Measurements from ENCODE around the gene MYLK4. TPM values are rescaled to one million over a fixed set of nuclear protein-coding genes. Genes with fewer than 3 reads are reported as not detected.

MYLK4 gene
- total and polyA plus RNA-seq, 5 donors from 2014 or later = 0.20 to 0.91 (median 0.37) TPM; not detected in 2

GRCh38 chr6:2615251-2615650 is 135.5 kb downstream of the MYLK4 start:
- Mint-ChIP-seq H3K9me3 (peaks cover 0 to 8% (median 2%) of the 10 kb centered on the region in 7 donors), H3K4me3 (no peak overlapping the region), H3K27ac (no peak overlapping the region), H3K36me3 (no peaks in the 10 kb centered on the region), H3K27me3 (peaks cover 40% of the 10 kb centered on the region), H3K4me1 (no peaks in the 10 kb centered on the region)
- H3K4me1 ChIP-seq (ENCODE audit: control insufficient read depth, insufficient read depth, low read length, poor library complexity, severe bottlenecking) = no peaks in the 10 kb centered on the region
- no peak overlapping the region for H3K4me3 ChIP-seq (ENCODE audit: low read depth, low read length)
- H3K36me3 ChIP-seq (ENCODE audit: control insufficient read depth, insufficient read depth, low read length) = no peaks in the 10 kb centered on the region
- DNase-seq (no peak), ATAC-seq (ENCODE audit: low read depth in 2 of 2) (no peak)
- H3K27me3 ChIP-seq (ENCODE audit: control insufficient read depth, insufficient read depth, low read length) = peaks cover 8% of the 10 kb centered on the region
- H3K27ac ChIP-seq (ENCODE audit: insufficient read depth, low read length, poor library complexity, severe bottlenecking) = no peak overlapping the region
- peaks cover 0 to 3% of the 10 kb centered on the region in 2 experiments for H3K9me3 ChIP-seq (ENCODE audit: control insufficient read depth in 2 of 2, low read length in 2 of 2)

DNA sequence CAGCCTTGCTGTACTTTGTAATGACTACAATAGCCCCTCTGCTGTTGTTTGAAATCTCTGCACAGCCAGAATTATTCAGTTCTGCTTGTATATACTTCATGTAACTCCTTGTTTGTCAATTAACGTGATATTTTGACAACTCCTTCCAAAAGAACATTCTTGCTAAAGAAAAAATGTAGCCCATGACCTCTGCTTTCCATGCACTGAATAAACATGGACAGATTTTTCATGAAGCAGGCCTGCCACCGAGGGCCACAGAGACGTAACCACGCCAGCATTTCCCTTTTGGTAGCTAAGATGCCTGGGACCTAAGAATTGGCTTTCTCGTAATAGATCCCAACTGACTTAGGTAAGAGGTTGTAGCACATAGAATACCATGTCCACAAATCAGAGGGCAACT is 135.9 kb downstream of the MYLK4 start:
- no peak overlapping the region for H3K4me3 Mint-ChIP-seq
- H3K27me3 Mint-ChIP-seq = peaks cover 44% of the 10 kb centered on the region

GRCh38 chr6:2614155-2614554 is 136.6 kb downstream of the MYLK4 start:
- Mint-ChIP-seq H3K9me3 (peaks cover 0 to 8% (median 4%) of the 10 kb centered on the region in 7 donors), H3K27ac (no peak overlapping the region), H3K36me3 (no peaks in the 10 kb centered on the region), H3K4me1 (no peaks in the 10 kb centered on the region), H3K27me3 (peaks cover 45% of the 10 kb centered on the region), H3K4me3 (no peak overlapping the region)
- H3K4me1 ChIP-seq (ENCODE audit: control insufficient read depth, insufficient read depth, low read length, poor library complexity, severe bottlenecking) = no peaks in the 10 kb centered on the region
- no peak overlapping the region for H3K27ac ChIP-seq (ENCODE audit: insufficient read depth, low read length, poor library complexity, severe bottlenecking)
- H3K9me3 ChIP-seq (ENCODE audit: control insufficient read depth in 2 of 2, low read length in 2 of 2) = peaks cover 0 to 3% of the 10 kb centered on the region in 2 experiments
- ATAC-seq (ENCODE audit: low read depth in 2 of 2) = no peak
- no peaks in the 10 kb centered on the region for H3K36me3 ChIP-seq (ENCODE audit: control insufficient read depth, insufficient read depth, low read length)
- no peak overlapping the region for H3K4me3 ChIP-seq (ENCODE audit: low read depth, low read length)
- peaks cover 10% of the 10 kb centered on the region for H3K27me3 ChIP-seq (ENCODE audit: control insufficient read depth, insufficient read depth, low read length)
- DNase-seq = no peak

More for the DNA sequence above, 135.9 kb downstream of the MYLK4 start:
- DNase-seq (no peak), ATAC-seq (ENCODE audit: low read depth in 2 of 2) (no peak)
- Histone ChIP-seq H3K4me1 (ENCODE audit: control insufficient read depth, insufficient read depth, low read length, poor library complexity, severe bottlenecking) (no peaks in the 10 kb centered on the region), H3K27me3 (ENCODE audit: control insufficient read depth, insufficient read depth, low read length) (peaks cover 8% of the 10 kb centered on the region), H3K4me3 (ENCODE audit: low read depth, low read length) (no peak overlapping the region), H3K9me3 (ENCODE audit: control insufficient read depth in 2 of 2, low read length in 2 of 2) (peaks cover 0 to 3% of the 10 kb centered on the region in 2 experiments), H3K27ac (ENCODE audit: insufficient read depth, low read length, poor library complexity, severe bottlenecking) (no peak overlapping the region), H3K36me3 (ENCODE audit: control insufficient read depth, insufficient read depth, low read length) (no peaks in the 10 kb centered on the region)
- no peaks in the 10 kb centered on the region for H3K36me3 Mint-ChIP-seq
- peaks cover 0 to 8% (median 3%) of the 10 kb centered on the region in 7 donors for H3K9me3 Mint-ChIP-seq
- H3K4me1 Mint-ChIP-seq = no peaks in the 10 kb centered on the region
- no peak overlapping the region for H3K27ac Mint-ChIP-seq

Other genes with a start within 250 kb of the MYLK4 start
- gene WRNIP1, start 14.5 kb upstream of the MYLK4 start, total RNA-seq = 31.5 TPM
- gene WRNIP1, start 14.5 kb upstream of the MYLK4 start, polyA plus RNA-seq = 10 to 100 TPM; 29.6 to 36.7 (median 32.7) TPM
- 38.1 TPM for gene SERPINB1, start 90.9 kb upstream of the MYLK4 start, total RNA-seq
- gene SERPINB1, start 90.9 kb upstream of the MYLK4 start, polyA plus RNA-seq = 100 to 1,000 TPM; 100 to 116 (median 109) TPM
- 48.1 TPM for gene SERPINB9, start 152.4 kb upstream of the MYLK4 start, total RNA-seq
- 10 to 100 TPM; 29.1 to 46.2 (median 37.1) TPM for gene SERPINB9, start 152.4 kb upstream of the MYLK4 start, polyA plus RNA-seq
- gene SERPINB6, start 220.6 kb upstream of the MYLK4 start, total RNA-seq = 3.9 TPM
- 10 to 100 TPM; 17.3 to 79.9 (median 40.7) TPM for gene SERPINB6, start 220.6 kb upstream of the MYLK4 start, polyA plus RNA-seq
- 27.4 TPM for gene NQO2, start 249.0 kb upstream of the MYLK4 start, total RNA-seq
- 100 to 1,000 TPM in 1 of 4 donors, 10 to 100 TPM in 3; 57.5 to 109 (median 68.6) TPM for gene NQO2, start 249.0 kb upstream of the MYLK4 start, polyA plus RNA-seq

All from CD4-positive, CD25-positive, alpha-beta regulatory T cell (primary cell).